ENCODE data around the gene SULT1A2. TPM values are rescaled to one million over a fixed set of nuclear protein-coding genes. Genes with fewer than 3 reads are reported as not detected.
"Not testable (repeated sequence)": the region's sequence is repeated elsewhere in the genome, so short reads cannot be mapped to it uniquely, and the experiment has no call there.

SULT1A2 gene
- total RNA-seq, 4 donors from 2014 or later = 0.46 TPM; not detected in 3

GRCh38 chr16:28609631-28610594 is 13.1 kb upstream of the SULT1A2 start, which contains the start of gene SULT1A1:
SULT1A1 (minus strand) TSS chr16:28610044; CDS start chr16:28608855, 1,189 bp downstream.
- Histone ChIP-seq H3K27ac (peak within 1 kb of the TSS in 3 of 4 donors; percentile 33 to 60 (median 47)), H3K36me3 (no peaks in the 10 kb centered on the region), H3K27me3 (peaks cover 0 to 3% (median 0%) of the 10 kb centered on the region in 3 donors), H3K4me3 (peak within 1 kb of the TSS; percentile 13 to 42 (median 28)), H3K4me1 (peaks cover 8 to 16% of the 10 kb centered on the region in 2 donors), H3K9me3 (no peaks in the 10 kb centered on the region)
- TF ChIP-seq CTCF (IDR thresholded peaks at IDR 0.05 in 4 of 5, conservative IDR thresholded peaks at IDR 0.05 in 1 of 5) = no peak
- no peak for TF ChIP-seq POLR2A (IDR thresholded peaks at IDR 0.05)
- intact Hi-C loops (cut with DNase I; ENCODE audit: low total_unique reads) (no loop called here), in situ Hi-C loops (cut with MboI; ENCODE audit: low sequenced_read_pairs in 4 of 4) (loop anchor here in 1 of 4 donors (25.0 kb wide), 1 partner anchor 123 kb away; the partner anchor contains the start of genes APOBR and CLN3)
- ATAC-seq = peak; percentile 44 to 51
- peak; percentile 30 to 35 for DNase-seq

- peak in 1 of 2 donors; percentile 13 for ATAC-seq
- H3K9me3 ChIP-seq; DNase-seq; H3K36me3 ChIP-seq; H3K27me3 ChIP-seq; intact Hi-C loops (cut with DNase I; ENCODE audit: low total_unique reads): not testable (repeated sequence)
- peak overlapping the region; percentile 13 to 42 (median 28) for H3K4me3 ChIP-seq
- in situ Hi-C loops (cut with MboI; ENCODE audit: low sequenced_read_pairs in 4 of 4) = loop anchor here in 1 of 4 donors (25.0 kb wide), 1 partner anchor 122 kb away; the partner anchor contains the start of genes APOBR and CLN3
- H3K27ac ChIP-seq = peak overlapping the region in 3 of 4 donors; percentile 12 to 47 (median 33)
- H3K4me1 ChIP-seq = peaks cover 8 to 16% of the 10 kb centered on the region in 2 donors
Measured at GRCh38 chr16:28608867-28609596, 12.2 kb upstream of the SULT1A2 start.

- ATAC-seq = not testable (repeated sequence)
Measured at GRCh38 chr16:28608496-28608808, 11.6 kb upstream of the SULT1A2 start.

GRCh38 chr16:28607681-28608495 is 11.0 kb upstream of the SULT1A2 start:
- H3K4me3 ChIP-seq; H3K36me3 ChIP-seq; H3K9me3 ChIP-seq; H3K27ac ChIP-seq; DNase-seq; ATAC-seq; intact Hi-C loops (cut with DNase I; ENCODE audit: low total_unique reads); H3K27me3 ChIP-seq: not testable (repeated sequence)
- in situ Hi-C loops (cut with MboI; ENCODE audit: low sequenced_read_pairs in 4 of 4) = loop anchor here in 1 of 4 donors (25.0 kb wide), 1 partner anchor 121 kb away; the partner anchor contains the start of genes APOBR and CLN3
- peaks cover 8 to 16% of the 10 kb centered on the region in 2 donors for H3K4me1 ChIP-seq

More at GRCh38 chr16:28608496-28608808, 11.6 kb upstream of the SULT1A2 start:
- H3K36me3 ChIP-seq; H3K9me3 ChIP-seq; H3K27ac ChIP-seq; H3K27me3 ChIP-seq; DNase-seq; H3K4me3 ChIP-seq; intact Hi-C loops (cut with DNase I; ENCODE audit: low total_unique reads): not testable (repeated sequence)
- peaks cover 8 to 16% of the 10 kb centered on the region in 2 donors for H3K4me1 ChIP-seq
- in situ Hi-C loops (cut with MboI; ENCODE audit: low sequenced_read_pairs in 4 of 4) = loop anchor here in 1 of 4 donors (25.0 kb wide), 1 partner anchor 121 kb away; the partner anchor contains the start of genes APOBR and CLN3

- peaks cover 0 to 10% (median 0%) of the 10 kb centered on the region in 3 donors for H3K27me3 ChIP-seq
- TF ChIP-seq CTCF (IDR thresholded peaks at IDR 0.05 in 4 of 5, conservative IDR thresholded peaks at IDR 0.05 in 1 of 5) (no peak), POLR2A (IDR thresholded peaks at IDR 0.05) (no peak)
- peaks cover 8 to 16% of the 10 kb centered on the region in 2 donors for H3K4me1 ChIP-seq
- DNase-seq (no peak), ATAC-seq (no peak)
- no peak overlapping the region for H3K4me3 ChIP-seq
- H3K36me3 ChIP-seq = no peaks in the 10 kb centered on the region
- H3K9me3 ChIP-seq = no peaks in the 10 kb centered on the region
- in situ Hi-C loops (cut with MboI; ENCODE audit: low sequenced_read_pairs in 4 of 4) = loop anchor here in 1 of 4 donors (25.0 kb wide), 1 partner anchor 120 kb away; the partner anchor contains the start of genes APOBR and CLN3
- H3K27ac ChIP-seq = no peak overlapping the region
- intact Hi-C loops (cut with DNase I; ENCODE audit: low total_unique reads) = no loop called here
Measured at GRCh38 chr16:28607116-28607623, 10.3 kb upstream of the SULT1A2 start.

Measured in gastrocnemius medialis (tissue), 4 donors.